H1 (cell line): Measurements from ENCODE around the gene SBF2. TPM values are rescaled to one million over a fixed set of nuclear protein-coding genes. Genes with fewer than 3 reads are reported as not detected.

ENCODE experiments used
- CTCF ChIA-PET: fragments of 300-600 bp; sonication (Branson Sonifier 250); formaldehyde crosslinking; loops from one replicate; lab custom pipeline; 2021; ENCODE audit not compliant: partially characterized antibody; lab: Charles Lee
- POLR2A ChIA-PET: fragments of 300-600 bp; sonication (Branson Sonifier 250); formaldehyde crosslinking; loops from one replicate; lab custom pipeline; 2021; ENCODE audit warnings: inconsistent platforms; ENCODE audit not compliant: partially characterized antibody; lab: Charles Lee
- DNase-seq, 2 experiments: peaks; one replicate each; pipeline versions ENCODE4 v3.0.0 to v3.0.0-alpha.2; 2010 to 2022; ENCODE audit warnings: low spot score in 2 of 2, low read depth in 1 of 2, mixed read lengths in 1 of 2
- FAIRE-seq: peaks from 2 replicates; lab custom pipeline; 2011; peaks lifted over from hg19 to GRCh38; lab: Jason Lieb, UNC
- H2AFZ ChIP-seq: 2 replicates; pipeline ENCODE4 v1.8.1; 2012; ENCODE audit warnings: low read length, inconsistent platforms
- H2AK5ac ChIP-seq: 2 replicates; pipeline ENCODE4 v1.6.1; 2013; ENCODE audit warnings: low read depth, low read length
- H2BK120ac ChIP-seq: replicated peaks from 2 replicates; pipeline ENCODE3; 2013; ENCODE audit warnings: low read depth, low read length, inconsistent platforms
- H2BK12ac ChIP-seq: 2 replicates; pipeline ENCODE4 v1.6.1; 2013; ENCODE audit warnings: low read depth, low read length
- H2BK15ac ChIP-seq: 2 replicates; pipeline ENCODE4 v1.6.1; 2013; ENCODE audit warnings: low read length
- H2BK20ac ChIP-seq: 2 replicates; pipeline ENCODE4 v1.6.1; 2013; ENCODE audit warnings: low read length
- H2BK5ac ChIP-seq: 2 replicates; pipeline ENCODE4 v1.6.1; 2013; ENCODE audit warnings: low read depth, low read length
- H3K14ac ChIP-seq: 2 replicates; pipeline ENCODE4 v1.6.1; 2013; ENCODE audit warnings: inconsistent platforms; ENCODE audit not compliant: insufficient read length
- H3K18ac ChIP-seq: 2 replicates; pipeline ENCODE4 v1.6.1; 2013; ENCODE audit warnings: low read length; ENCODE audit errors: extremely low read depth
- H3K23ac ChIP-seq: 2 replicates; pipeline ENCODE4 v1.6.1; 2013; ENCODE audit warnings: inconsistent platforms; ENCODE audit not compliant: insufficient read length
- H3K23me2 ChIP-seq: 2 replicates; pipeline ENCODE4 v1.6.1; 2013; ENCODE audit warnings: low read depth, low read length
- H3K27ac ChIP-seq: 2 replicates; pipeline ENCODE4 v1.6.1; 2011; ENCODE audit warnings: low read depth, low read length, inconsistent platforms
- H3K27me3 ChIP-seq, 4 experiments: replicated peaks in 1 of 4; 1 replicate in 1 of 4; 2 replicates in 3 of 4; pipeline versions ENCODE4 v1.6.1 to v1.8.1; 2011 to 2013; ENCODE audit warnings: low read length in 3 of 4, mild to moderate bottlenecking in 3 of 4, inconsistent platforms in 2 of 4, mixed read lengths in 2 of 4, moderate library complexity in 1 of 4; ENCODE audit not compliant: control insufficient read depth in 3 of 4, insufficient read depth in 3 of 4; ENCODE audit errors: extremely low read depth in 1 of 4
- H3K36me3 ChIP-seq, 4 experiments: 2 replicates each; pipeline versions ENCODE4 v1.6.1 to v1.8.1; 2011 to 2013; ENCODE audit warnings: mild to moderate bottlenecking in 4 of 4, low read length in 3 of 4, moderate library complexity in 2 of 4, control low read depth in 1 of 4, inconsistent platforms in 1 of 4; ENCODE audit not compliant: insufficient read depth in 4 of 4, control insufficient read depth in 2 of 4
- H3K4ac ChIP-seq: replicated peaks from 2 replicates; pipeline ENCODE3; 2013; ENCODE audit warnings: low read length, low read depth, mixed read lengths, inconsistent platforms; ENCODE audit not compliant: insufficient read length
- H3K4me1 ChIP-seq, 4 experiments: replicated peaks in 1 of 4; 1 replicate in 1 of 4; 2 replicates in 3 of 4; pipeline versions ENCODE4 v1.6.1 to v1.8.1; 2011 to 2013; ENCODE audit warnings: low read length in 3 of 4, inconsistent platforms in 2 of 4, mixed read lengths in 1 of 4; ENCODE audit not compliant: insufficient read depth in 4 of 4, control insufficient read depth in 3 of 4
- H3K4me2 ChIP-seq, 2 experiments: 2 replicates each; pipeline versions ENCODE4 v1.6.1 to v1.8.1; 2011 to 2013; ENCODE audit warnings: low read depth in 2 of 2, low read length in 2 of 2, control low read depth in 1 of 2, inconsistent platforms in 1 of 2, mild to moderate bottlenecking in 1 of 2; ENCODE audit not compliant: insufficient read depth in 1 of 2
- H3K4me3 ChIP-seq, 4 experiments: fragments of 200-600, 300-600 bp in 1 of 4; sonication (generic), shearing (Covaris generic), sonication (Bioruptor Twin) in 1 of 4; 2 replicates each; pipeline versions ENCODE4 v1.5.1 to v1.8.1; 2011 to 2016; ENCODE audit warnings: low read length in 4 of 4, low read depth in 3 of 4, control low read depth in 2 of 4, inconsistent platforms in 2 of 4, mild to moderate bottlenecking in 2 of 4, mixed read lengths in 1 of 4, moderate library complexity in 1 of 4; ENCODE audit not compliant: insufficient read depth in 2 of 4; ENCODE audit errors: extremely low read depth in 1 of 4
- H3K56ac ChIP-seq: replicated peaks from 2 replicates; pipeline ENCODE3; 2013; ENCODE audit warnings: low read depth, mild to moderate bottlenecking, mixed read lengths, low read length, inconsistent platforms; ENCODE audit not compliant: insufficient read length
- H3K79me1 ChIP-seq: 2 replicates; pipeline ENCODE4 v1.6.1; 2013; ENCODE audit warnings: low read depth, low read length, control low read depth
- H3K79me2 ChIP-seq, 2 experiments: 2 replicates each; pipeline versions ENCODE4 v1.6.1 to v1.8.1; 2012 to 2013; ENCODE audit warnings: low read length in 2 of 2, mild to moderate bottlenecking in 2 of 2, inconsistent platforms in 1 of 2; ENCODE audit not compliant: insufficient read depth in 2 of 2, control insufficient read depth in 1 of 2
- H3K9ac ChIP-seq, 4 experiments: replicated peaks in 1 of 4; 1 replicate in 1 of 4; 2 replicates in 3 of 4; pipeline versions ENCODE4 v1.6.1 to v1.8.1; 2011 to 2013; ENCODE audit warnings: low read depth in 3 of 4, low read length in 3 of 4, control low read depth in 2 of 4, mild to moderate bottlenecking in 2 of 4, moderate library complexity in 2 of 4, inconsistent platforms in 1 of 4; ENCODE audit errors: extremely low read depth in 1 of 4
- H3K9me3 ChIP-seq, 2 experiments: 2 replicates each; pipeline versions ENCODE4 v1.6.1 to v1.8.1; 2012 to 2013; ENCODE audit warnings: mild to moderate bottlenecking in 2 of 2, moderate library complexity in 2 of 2, control low read depth in 1 of 2, inconsistent platforms in 1 of 2, low read depth in 1 of 2, low read length in 1 of 2, mixed read lengths in 1 of 2; ENCODE audit not compliant: insufficient read depth in 2 of 2
- H4K20me1 ChIP-seq, 2 experiments: replicated peaks in 1 of 2; 2 replicates each; pipeline versions ENCODE3 to v1.8.1; 2011 to 2013; ENCODE audit warnings: inconsistent platforms in 2 of 2, low read length in 2 of 2, mild to moderate bottlenecking in 1 of 2; ENCODE audit not compliant: insufficient read depth in 2 of 2, control insufficient read depth in 1 of 2
- H4K5ac ChIP-seq: 2 replicates; pipeline ENCODE4 v1.6.1; 2013; ENCODE audit warnings: low read length, low read depth, mixed read lengths, inconsistent platforms; ENCODE audit not compliant: insufficient read length
- H4K8ac ChIP-seq: 2 replicates; pipeline ENCODE4 v1.8.0; 2013; ENCODE audit warnings: mild to moderate bottlenecking, moderate library complexity, low read length, inconsistent platforms; ENCODE audit not compliant: insufficient read depth; ENCODE audit errors: extremely low read depth
- H4K91ac ChIP-seq: replicated peaks from 2 replicates; pipeline ENCODE3; 2013; ENCODE audit warnings: low read length, mixed read lengths, inconsistent platforms; ENCODE audit not compliant: insufficient read length
- ATF2 ChIP-seq: IDR thresholded peaks from 2 replicates; pipeline ENCODE4 v1.6.1; 2012; ENCODE audit warnings: low read length, inconsistent platforms
- CBX5 ChIP-seq: fragments of 300-800, 300-1000 bp; sonication (generic); IDR thresholded peaks from 2 replicates; pipeline ENCODE4 v1.7.1; 2016; ENCODE audit warnings: antibody characterized with exemption, low read length, low read depth
- CHD2 ChIP-seq: IDR thresholded peaks from 2 replicates; pipeline ENCODE4 v1.6.1; 2012; ENCODE audit warnings: low read length, improper control_type of control experiment
- CTCF ChIP-seq, 3 experiments: IDR thresholded peaks; 1 replicate in 2 of 3; 2 replicates in 1 of 3; pipeline versions ENCODE4 v1.5.1 to v1.6.1; 2011; ENCODE audit warnings: low read length in 3 of 3, mild to moderate bottlenecking in 3 of 3, inconsistent platforms in 2 of 3, low read depth in 1 of 3, moderate library complexity in 1 of 3; ENCODE audit not compliant: insufficient read depth in 1 of 3; ENCODE audit errors: control extremely low read depth in 1 of 3
- EZH2 ChIP-seq: fragments of 200-600 bp; sonication (generic); IDR thresholded peaks from 2 replicates; pipeline ENCODE4 v1.7.1; 2012; ENCODE audit warnings: low read depth, mild to moderate bottlenecking, moderate library complexity, low read length, inconsistent platforms; ENCODE audit not compliant: severe bottlenecking
- JUN ChIP-seq: IDR thresholded peaks from 2 replicates; pipeline ENCODE4 v1.6.1; 2011; ENCODE audit warnings: low read depth, mild to moderate bottlenecking, improper control_type of control experiment, low read length
- KDM5A ChIP-seq: fragments of 200-600 bp; IDR thresholded peaks from 2 replicates; pipeline ENCODE4 v1.7.1; 2012; ENCODE audit warnings: mild to moderate bottlenecking, low read length, inconsistent platforms, mixed read lengths
- PHF8 ChIP-seq: fragments of 200-600 bp; sonication (generic); conservative IDR thresholded peaks from 2 replicates; pipeline ENCODE4 v1.7.1; 2012; ENCODE audit warnings: low read depth, mild to moderate bottlenecking, inconsistent platforms, low read length, moderate library complexity
- RXRA ChIP-seq: IDR thresholded peaks from 2 replicates; pipeline ENCODE4 v1.6.1; 2011; ENCODE audit warnings: low read depth, mild to moderate bottlenecking, low read length, moderate library complexity; ENCODE audit not compliant: insufficient read depth
- SP2 ChIP-seq: IDR thresholded peaks from 2 replicates; pipeline ENCODE4 v1.6.1; 2012; ENCODE audit warnings: mild to moderate bottlenecking, low read length, inconsistent platforms
- WGBS, 2 experiments: shearing (Covaris generic) in 1 of 2; methylation state at CpG; one replicate each; pipeline versions ENCODE4 v1.1.6 to v1.1.7; 2013 to 2015; ENCODE audit warnings: low lambda C conversion rate in 2 of 2, mixed read lengths in 2 of 2, inconsistent platforms in 1 of 2, low coverage in 1 of 2, missing lambda C conversion rate in 1 of 2; ENCODE audit not compliant: insufficient replicate concordance in 2 of 2, insufficient coverage in 1 of 2, insufficient read length in 1 of 2; ENCODE audit errors: extremely low coverage in 1 of 2, missing lambda C conversion rate in 1 of 2; 5-methylcytosine and 5-hydroxymethylcytosine counted together
- polyA plus RNA-seq, 7 experiments: library from polyadenylated mRNA; depleted of rRNA in 3 of 7; stranded (reverse) in 5 of 7; unstranded in 2 of 7; fragments of >200 nt in 5 of 7; fragments of 200-250 nt in 2 of 7; gene quantifications; 1 replicate in 5 of 7; 2 replicates in 1 of 7; 4 replicates in 1 of 7; pipeline versions ENCODE4 v1.2.1 to v1.2.3, GENCODE V29; 2011 to 2013; ENCODE audit warnings: missing spikeins in 2 of 7, mixed read lengths in 2 of 7
- total RNA-seq: library from RNA; stranded (reverse); fragmentation: NEBNext Ultra II Directional; extraction: Animal tissue kit (Norgen Biotek cat#: 25700); gene quantifications from 2 replicates; pipeline ENCODE4 v1.2.1, GENCODE V29; 2021

The SBF2 gene
- total and polyA plus RNA-seq, 2 of the 8 experiments (the other 6 are each of a cell fraction or from before 2014, with no cell fraction given), result 36.7 to 50.5 TPM

GRCh38 chr11:9738707-9739106 lies 555.3 kb downstream of the SBF2 start:
- ChIA-PET POLR2A (interaction anchor here (0.5 to 2.3 kb wide), 2 partner anchors 9 to 64 kb away, joined by 3 to 12 read pairs; no protein-coding TSS in a partner anchor), CTCF (interaction anchor here (0.6 to 2.7 kb wide), 3 partner anchors 9 to 678 kb away, joined by 3 to 23 read pairs (median 4); no protein-coding TSS in a partner anchor)
- no peak overlapping the region for H3K9ac ChIP-seq
- 0 out of 2 replicates have a peak, but pooled peaks cover 2% of the 10 kb centered on the region for H3K79me1 ChIP-seq
- no peak overlapping the region for H2BK15ac ChIP-seq
- H4K91ac ChIP-seq, result no peak overlapping the region
- no peak overlapping the region for H2BK120ac ChIP-seq
- H3K14ac ChIP-seq, result no peak overlapping the region
- no peak overlapping the region for H2BK5ac ChIP-seq
- no peaks in the 10 kb centered on the region for H3K9me3 ChIP-seq
- 79% methylated on average over 1 of the region's 1 CpG; no CpG with 5 or more reads in 1 of the 2 experiments for WGBS, 2 experiments
- H3K4ac ChIP-seq, result no peak overlapping the region
- peaks cover 9 to 57% (median 32%) of the 10 kb centered on the region in 4 experiments for H3K36me3 ChIP-seq
- H2AFZ ChIP-seq, result no peak overlapping the region
- no peaks in the 10 kb centered on the region for H3K23me2 ChIP-seq
- H3K79me2 ChIP-seq, result no peaks in the 10 kb centered on the region
- FAIRE-seq (no peak), DNase-seq (no peak)
- no peak overlapping the region for H3K18ac ChIP-seq
- no peak overlapping the region for H3K4me2 ChIP-seq
- H4K20me1 ChIP-seq, result no peaks in the 10 kb centered on the region
- no peak overlapping the region for H3K23ac ChIP-seq
- no peak overlapping the region for H2BK20ac ChIP-seq
- no peak overlapping the region for H3K56ac ChIP-seq
- no peak overlapping the region for H2AK5ac ChIP-seq
- H3K27ac ChIP-seq, result no peak overlapping the region
- no peaks in the 10 kb centered on the region for H3K4me1 ChIP-seq
- no peak overlapping the region for H4K8ac ChIP-seq
- H3K4me3 ChIP-seq, result no peak overlapping the region
- no peak overlapping the region for H4K5ac ChIP-seq
- H3K27me3 ChIP-seq, result no peaks in the 10 kb centered on the region
- no peak overlapping the region for H2BK12ac ChIP-seq
- TF ChIP-seq EZH2 (no peak), RXRA (no peak), PHF8 (no peak), JUN (no peak), CHD2 (no peak), KDM5A (no peak), CTCF (IDR thresholded peaks at IDR 0.05; ENCODE audit: control extremely low read depth in 1 of 3, insufficient read depth in 1 of 3, low read depth in 1 of 3, low read length in 3 of 3) (no peak), SP2 (no peak), CBX5 (no peak), ATF2 (no peak)
